Measurements from ENCODE around the gene TCF3. TPM values are rescaled to one million over a fixed set of nuclear protein-coding genes. Genes with fewer than 3 reads are reported as not detected.
A peak's percentile ranks its signal among the peaks of the same experiment; 100 is the strongest.

Gene TCF3
- total RNA-seq, 1 experiment from 2014 or later, result 304 TPM

DNA sequence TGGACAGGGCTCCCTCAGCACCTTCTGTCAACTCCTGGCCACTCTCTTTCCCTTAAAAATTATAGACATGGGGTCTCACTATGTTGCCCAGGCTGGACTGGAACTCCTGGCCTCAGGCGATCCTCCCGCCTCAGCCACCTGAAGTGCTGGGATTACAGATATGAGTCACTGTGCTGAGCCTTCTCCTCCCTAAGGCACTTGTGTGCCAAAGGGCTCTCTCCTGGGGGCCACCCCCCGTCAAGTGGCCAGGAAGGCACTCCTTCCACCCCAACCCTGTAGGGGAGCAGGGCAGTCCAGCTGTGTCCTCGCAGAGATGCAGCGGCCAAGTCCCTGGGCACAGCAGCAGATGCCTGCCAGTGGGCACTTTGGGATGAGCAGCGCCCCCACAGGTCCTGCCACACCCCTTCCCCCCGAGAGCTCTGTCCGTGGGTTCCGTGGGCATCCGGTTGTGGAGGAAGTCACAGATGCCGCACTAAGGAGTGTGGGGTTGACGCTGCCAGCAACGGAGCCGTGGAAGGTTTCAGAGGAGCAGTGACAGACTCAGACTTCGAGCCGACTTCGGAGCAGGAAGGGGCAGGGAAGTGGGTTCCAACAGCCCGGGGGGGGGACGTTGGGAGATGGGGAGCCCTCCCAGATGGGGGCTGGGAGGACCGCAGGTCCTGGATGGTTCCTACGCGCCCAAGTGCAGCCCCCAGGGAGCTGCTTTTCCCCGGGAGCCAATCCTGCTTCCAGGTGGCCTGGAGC, 43.9 kb downstream of the TCF3 start:
- no peaks in the 10 kb centered on the region for H3K9me3 Mint-ChIP-seq
- Histone ChIP-seq H2BK15ac (ENCODE audit: low read depth, low read length) (no peak overlapping the region), H2BK20ac (ENCODE audit: low read depth, low read length, poor library complexity, severe bottlenecking) (no peak overlapping the region), H2AFZ (ENCODE audit: low read length) (no peak overlapping the region), H2BK5ac (ENCODE audit: insufficient read length, low read length) (no peak overlapping the region), H4K20me1 (ENCODE audit: control insufficient read depth, insufficient read depth, insufficient read length) (no peaks in the 10 kb centered on the region), H3K79me2 (ENCODE audit: insufficient read depth, low read length) (peaks cover 6% of the 10 kb centered on the region; the same call in 1 of the 2 replicates), H3K23ac (ENCODE audit: insufficient read length, low read depth, low read length) (no peak overlapping the region), H3K9ac (ENCODE audit: extremely low read depth, insufficient read length, low read length) (no peak overlapping the region), H2AK5ac (ENCODE audit: insufficient read length, low read length) (no peak overlapping the region), H3K27me3 (ENCODE audit: insufficient read depth, low read length) (no peaks in the 10 kb centered on the region), H4K5ac (ENCODE audit: insufficient read length, low read depth, low read length) (no peak overlapping the region), H3K4me2 (ENCODE audit: insufficient read depth, insufficient read length, low read length) (no peak overlapping the region), H3T11ph (ENCODE audit: low read length) (no peak overlapping the region), H4K8ac (replicated peaks; ENCODE audit: insufficient read length, low read depth, low read length) (no peak overlapping the region), H4K91ac (ENCODE audit: insufficient read length, low read depth, low read length) (no peak overlapping the region), H3K4me1 (ENCODE audit: insufficient read depth, low read length) (no peaks in the 10 kb centered on the region), H3K9me3 (ENCODE audit: control insufficient read depth, low read depth, low read length) (no peaks in the 10 kb centered on the region), H3K4ac (ENCODE audit: low read depth, low read length) (no peak overlapping the region), H3K23me2 (ENCODE audit: insufficient read length, low read depth, low read length, poor library complexity, severe bottlenecking) (peaks cover 9% of the 10 kb centered on the region), H2BK120ac (ENCODE audit: low read depth, low read length, poor library complexity, severe bottlenecking) (no peak overlapping the region), H3K14ac (ENCODE audit: insufficient read depth, low read length) (no peak overlapping the region; the same call in 1 of the 2 replicates), H3K79me1 (ENCODE audit: insufficient read depth, low read depth, low read length, poor library complexity, severe bottlenecking) (peaks cover 4% of the 10 kb centered on the region), H3K27ac (ENCODE audit: insufficient read length, low read depth, low read length) (no peak overlapping the region), H3K56ac (ENCODE audit: insufficient read length, low read depth, low read length) (no peak overlapping the region), H2BK12ac (ENCODE audit: insufficient read length, low read depth, low read length) (no peak overlapping the region), H3K18ac (ENCODE audit: insufficient read length, low read depth, low read length) (no peak overlapping the region)
- no peak for TF ChIP-seq CTCF (conservative IDR thresholded peaks at IDR 0.05)
- H3K36me3 Mint-ChIP-seq (ENCODE audit: insufficient read depth in 1 of 3, low read depth in 3 of 3), result peaks cover 17 to 36% (median 31%) of the 10 kb centered on the region in 3 experiments; a peak in 6 of 7 replicates
- DNase-seq, result no peak
- peak overlapping the region; percentile 28 to 83 (median 28); a peak in 2 of 7 replicates for H3K27ac Mint-ChIP-seq
- WGBS (ENCODE audit: extremely low coverage, insufficient read length, low lambda C conversion rate), result no CpG with 5 or more reads among the region's 23 CpGs
- H3K4me3 Mint-ChIP-seq, result no peak overlapping the region
- H3K27me3 Mint-ChIP-seq (ENCODE audit: low read depth), result no peaks in the 10 kb centered on the region; the same call in 1 of the 2 replicates
- peaks cover 9 to 15% of the 10 kb centered on the region in 2 experiments for H3K4me1 Mint-ChIP-seq

All from H9 (cell line).